GM12891 (cell line): ENCODE results near the gene ANKS1A.
"Not testable (repeated sequence)": the region's sequence is repeated elsewhere in the genome, so short reads cannot be mapped to it uniquely, and the experiment has no call there.

Experiments used
- DNase-seq: peaks from one replicate; pipeline ENCODE4 v3.0.0; 2011; ENCODE audit warnings: low spot score; ENCODE audit not compliant: insufficient read length
- FAIRE-seq: peaks from 2 replicates; lab custom pipeline; 2011; peaks lifted over from hg19 to GRCh38; lab: Jason Lieb, UNC
- PAX5 ChIP-seq: IDR thresholded peaks from 2 replicates; pipeline ENCODE4 v1.6.1; 2011; ENCODE audit warnings: low read length, moderate library complexity, mild to moderate bottlenecking; ENCODE audit not compliant: insufficient read depth, severe bottlenecking
- POLR2A ChIP-seq: IDR thresholded peaks from 2 replicates; pipeline ENCODE4 v1.6.1; 2011; ENCODE audit warnings: low read depth, low read length, control low read depth
- POLR2AphosphoS5 ChIP-seq: IDR thresholded peaks from 2 replicates; pipeline ENCODE4 v1.6.1; 2011; ENCODE audit warnings: low read depth, low read length, control low read depth
- POU2F2 ChIP-seq: IDR thresholded peaks from 2 replicates; pipeline ENCODE4 v1.6.1; 2011; ENCODE audit warnings: low read depth, mild to moderate bottlenecking, control low read depth, low read length, moderate library complexity
- SPI1 ChIP-seq: IDR thresholded peaks from 2 replicates; pipeline ENCODE4 v1.6.1; 2011; ENCODE audit warnings: low read depth, low read length, control low read depth
- TAF1 ChIP-seq: IDR thresholded peaks from 2 replicates; pipeline ENCODE4 v1.6.1; 2011; ENCODE audit warnings: low read depth, low read length, control low read depth

Gene ANKS1A

GRCh38 chr6:34865107-34865506, 23.9 kb upstream of the ANKS1A start:
- no peak for TF ChIP-seq TAF1
- TF ChIP-seq SPI1 = no peak
- no peak for TF ChIP-seq POU2F2
- TF ChIP-seq POLR2A = no peak
- TF ChIP-seq PAX5 = no peak
- no peak for TF ChIP-seq POLR2AphosphoS5
- FAIRE-seq = no peak
- no peak for DNase-seq

GRCh38 chr6:34866509-34866908, 22.5 kb upstream of the ANKS1A start:
- FAIRE-seq (no peak), DNase-seq (no peak)
- TF ChIP-seq POLR2A = no peak
- TF ChIP-seq POLR2AphosphoS5 = no peak
- TF ChIP-seq TAF1 = no peak
- no peak for TF ChIP-seq SPI1
- TF ChIP-seq PAX5 = no peak
- TF ChIP-seq POU2F2 = no peak

- TF ChIP-seq POU2F2 = no peak
- no peak for TF ChIP-seq POLR2AphosphoS5
- no peak for TF ChIP-seq POLR2A
- no peak for TF ChIP-seq TAF1
- no peak for FAIRE-seq
- DNase-seq = no peak
These were observed 21.6 kb upstream of the ANKS1A start for GRCh38 chr6:34867484-34867883.

- TF ChIP-seq PAX5 = no peak
- no peak for TF ChIP-seq POLR2A
- TF ChIP-seq SPI1 = no peak
- no peak for TF ChIP-seq TAF1
- TF ChIP-seq POLR2AphosphoS5 = no peak
- no peak for TF ChIP-seq POU2F2
These were observed 17.2 kb upstream of the ANKS1A start for GRCh38 chr6:34871853-34872252.

GRCh38 chr6:34872332-34872731, 16.7 kb upstream of the ANKS1A start:
- FAIRE-seq (no peak), DNase-seq (no peak)
- TF ChIP-seq POLR2AphosphoS5 (no peak), POU2F2 (no peak), SPI1 (no peak), TAF1 (no peak), POLR2A (no peak)

More at GRCh38 chr6:34871853-34872252, 17.2 kb upstream of the ANKS1A start:
- FAIRE-seq = no peak
- no peak for DNase-seq

- no peak for FAIRE-seq
- TF ChIP-seq POLR2AphosphoS5 (peak; percentile 43; the same call in 1 of the 2 replicates), PAX5 (no peak)
These were observed 13.5 kb upstream of the ANKS1A start for GRCh38 chr6:34875292-34876213.

GRCh38 chr6:34876472-34876871, 12.6 kb upstream of the ANKS1A start:
- DNase-seq (no peak), FAIRE-seq (peak; percentile 20)
- no peak for TF ChIP-seq POLR2AphosphoS5

More at GRCh38 chr6:34875292-34876213, 13.5 kb upstream of the ANKS1A start:
- no peak for DNase-seq

- no peak for TF ChIP-seq SPI1
- no peak for TF ChIP-seq POU2F2
- no peak for TF ChIP-seq POLR2A
- no peak for TF ChIP-seq POLR2AphosphoS5
- TF ChIP-seq TAF1 = no peak
- TF ChIP-seq PAX5 = no peak
- peak; percentile 28 for FAIRE-seq
- no peak for DNase-seq
These were observed 11.8 kb upstream of the ANKS1A start for GRCh38 chr6:34877259-34877658.

GRCh38 chr6:34877869-34878485, 11.1 kb upstream of the ANKS1A start:
- DNase-seq (no peak), FAIRE-seq (no peak)
- no peak for TF ChIP-seq PAX5
- TF ChIP-seq TAF1 = no peak
- TF ChIP-seq POLR2AphosphoS5 = no peak
- no peak for TF ChIP-seq POU2F2
- TF ChIP-seq SPI1 = no peak
- no peak for TF ChIP-seq POLR2A

- DNase-seq, FAIRE-seq: not testable (repeated sequence)
These were observed 5.0 kb upstream of the ANKS1A start for GRCh38 chr6:34884073-34884472.
